Activated CD4-positive, CD25-positive, alpha-beta regulatory T cell treated with anti-CD3 and anti-CD28 coated beads, Interleukin-2, amount 50 U/mL, for 24 hours (primary cell): Measurements from ENCODE around the gene TMTC1.

ENCODE experiments used
- ATAC-seq, 2 donors: fragments of 150-1000 bp; cut with Tn5 transposase; one replicate each; pipeline ENCODE4 v1.10.0; 2021; ENCODE audit warnings: mild to moderate bottlenecking in 1 of 2, moderate library complexity in 1 of 2

TMTC1 gene

GRCh38 chr12:29778531-29778930 is 5.2 kb downstream of the TMTC1 start:
- no peak for ATAC-seq

- no peak for ATAC-seq
Observed at GRCh38 chr12:29773076-29773475, 10.7 kb downstream of the TMTC1 start.

- ATAC-seq = no peak
Observed at GRCh38 chr12:29771786-29772185, 12.0 kb downstream of the TMTC1 start.

- ATAC-seq = no peak
Observed at GRCh38 chr12:29771165-29771564, 12.6 kb downstream of the TMTC1 start.

- no peak for ATAC-seq
Observed at GRCh38 chr12:29769162-29769858, 14.4 kb downstream of the TMTC1 start.

GRCh38 chr12:29768372-29768771 is 15.4 kb downstream of the TMTC1 start:
- no peak for ATAC-seq

DNA sequence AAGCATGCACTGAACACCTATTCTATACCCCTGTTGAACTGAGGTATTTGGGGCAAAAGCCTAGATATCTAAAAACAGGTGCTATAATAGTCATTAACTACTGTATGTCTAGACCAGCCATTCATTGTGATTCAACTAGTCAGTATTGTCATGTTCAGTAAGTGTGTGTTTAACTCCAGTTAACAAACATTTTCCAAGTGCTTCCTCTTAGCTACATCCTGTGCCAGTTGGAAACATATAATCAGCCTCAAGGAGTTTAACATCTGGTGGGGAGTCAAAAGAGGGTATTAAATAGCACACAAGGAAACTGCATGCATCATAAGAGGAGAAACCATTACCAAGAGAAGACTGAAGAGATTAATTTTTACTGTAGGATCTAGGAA is 20.4 kb downstream of the TMTC1 start:
- ATAC-seq = no peak

- no peak for ATAC-seq
Observed at GRCh38 chr12:29762637-29763300, 21.0 kb downstream of the TMTC1 start.

DNA sequence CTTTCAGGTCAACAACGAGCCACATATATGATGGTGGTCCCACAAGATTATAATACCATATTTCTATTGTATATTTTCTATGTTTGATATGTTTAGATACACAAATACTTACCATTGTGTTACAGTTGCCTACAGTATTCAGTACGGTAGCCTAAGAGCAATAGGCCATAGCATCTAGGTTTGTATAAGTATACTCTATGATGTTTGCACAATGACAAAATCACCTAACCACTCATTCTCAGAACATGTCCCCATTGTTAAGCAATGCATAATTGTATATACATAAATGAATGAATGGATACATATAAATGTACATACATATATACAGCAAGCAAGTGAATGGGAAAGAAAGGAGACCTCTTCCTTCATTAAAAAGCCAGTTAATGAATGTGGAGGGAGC is 23.8 kb downstream of the TMTC1 start:
- ATAC-seq = no peak

- ATAC-seq = no peak
Observed at GRCh38 chr12:29756741-29757390, 26.9 kb downstream of the TMTC1 start.

GRCh38 chr12:29754235-29755189 is 29.2 kb downstream of the TMTC1 start:
- no peak for ATAC-seq

DNA sequence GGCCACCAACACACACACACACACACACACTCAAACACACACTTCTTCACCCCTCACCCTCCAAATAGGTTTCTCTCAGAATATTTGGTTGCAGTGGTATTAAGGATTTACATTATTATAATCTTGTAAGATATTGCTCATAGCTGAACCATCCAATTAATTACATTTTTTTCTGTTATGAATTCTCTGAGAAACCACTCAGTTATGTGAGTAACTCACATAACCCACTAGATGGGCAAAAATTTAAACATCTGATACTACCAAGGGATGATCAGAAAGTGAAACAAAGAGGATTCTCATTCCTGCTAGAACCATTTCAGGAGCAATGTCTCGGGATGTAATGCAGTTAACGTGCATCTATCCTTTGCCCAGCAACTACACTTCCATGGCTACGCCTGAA is 31.6 kb downstream of the TMTC1 start:
- no peak for ATAC-seq

GRCh38 chr12:29751676-29752075 is 32.1 kb downstream of the TMTC1 start:
- no peak for ATAC-seq

DNA sequence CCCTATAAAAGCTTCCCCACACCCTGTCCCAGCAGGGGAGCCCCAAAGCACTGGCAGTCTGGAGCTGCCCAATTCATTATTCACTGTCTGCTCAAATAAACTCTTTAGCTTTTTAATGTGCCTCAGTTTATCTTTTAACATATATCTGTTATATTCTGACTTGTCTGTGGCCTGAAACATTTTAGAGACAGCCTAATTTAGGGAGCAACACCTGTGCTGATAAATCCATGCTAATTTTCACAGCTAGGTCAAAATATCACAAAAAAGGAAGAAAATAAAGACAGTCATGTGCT is 32.9 kb downstream of the TMTC1 start:
- no peak for ATAC-seq

GRCh38 chr12:29750131-29750927 is 33.4 kb downstream of the TMTC1 start:
- ATAC-seq = peak in 1 of 2 donors; percentile 9

DNA sequence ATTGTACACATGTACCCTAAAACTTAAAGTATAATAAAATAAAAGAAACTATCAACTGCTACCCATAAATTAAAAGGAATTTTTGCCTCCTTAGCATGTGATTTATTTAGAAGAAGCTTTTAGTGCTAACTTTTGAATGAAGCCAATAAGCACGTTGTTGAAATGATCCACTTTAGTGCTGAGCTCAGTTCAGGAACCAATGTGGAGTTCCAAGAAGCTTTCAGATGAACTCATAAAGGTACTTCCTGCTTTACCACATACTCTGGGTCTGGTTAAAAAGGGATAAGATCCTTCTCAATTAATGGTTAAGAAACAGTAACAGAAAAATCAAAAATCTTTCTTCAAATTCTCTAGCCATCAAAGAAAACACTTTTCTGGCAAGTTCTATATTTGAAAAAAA is 39.4 kb downstream of the TMTC1 start:
- no peak for ATAC-seq

DNA sequence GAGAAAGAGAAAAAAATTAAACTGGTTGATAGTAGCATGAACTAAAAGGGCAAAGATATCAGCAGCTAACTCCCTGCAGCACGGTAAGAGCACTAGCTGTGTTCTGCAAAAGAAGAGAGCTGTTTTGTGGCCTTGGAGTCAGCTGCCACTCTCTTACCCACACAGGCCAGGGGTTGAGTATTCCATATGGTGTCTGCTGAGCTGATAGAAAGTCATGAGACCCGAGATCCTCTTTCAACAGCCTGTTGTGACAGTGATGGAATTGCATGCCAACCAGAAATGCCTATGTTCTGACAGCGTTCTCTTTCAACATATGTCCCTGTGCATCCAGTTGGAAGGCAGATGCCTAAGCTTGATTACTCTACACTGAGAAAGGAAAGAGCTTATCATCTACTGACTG is 39.9 kb downstream of the TMTC1 start:
- ATAC-seq = no peak

GRCh38 chr12:29743077-29743476 is 40.7 kb downstream of the TMTC1 start:
- ATAC-seq = no peak

DNA sequence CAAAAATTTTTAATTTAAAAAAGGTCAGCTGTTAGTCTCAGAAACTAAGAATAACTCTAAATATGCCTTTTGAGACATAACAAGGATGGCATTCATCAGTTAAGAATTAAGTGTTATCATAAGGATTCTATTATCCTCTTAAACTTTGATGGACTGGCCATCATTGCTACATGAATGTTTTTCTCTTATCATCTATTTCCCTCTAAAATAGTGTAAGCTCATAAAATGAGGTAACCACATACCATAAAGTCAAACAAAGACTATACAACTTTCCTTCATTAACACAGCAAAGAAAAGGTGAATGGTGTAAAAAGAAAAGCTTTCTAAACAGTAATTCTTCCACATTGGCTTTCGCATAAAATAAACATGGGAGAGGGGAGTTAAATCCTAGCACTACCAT is 41.1 kb downstream of the TMTC1 start:
- ATAC-seq = no peak

GRCh38 chr12:29741342-29742241 is 42.1 kb downstream of the TMTC1 start:
- no peak for ATAC-seq

- ATAC-seq = no peak
Observed at GRCh38 chr12:29739279-29739991, 44.3 kb downstream of the TMTC1 start.
